H1 (cell line): ENCODE results near the gene NFAM1. TPM values are rescaled to one million over a fixed set of nuclear protein-coding genes. Genes with fewer than 3 reads are reported as not detected.

Source experiments
- ASH2L ChIP-seq: fragments of 200-600, 300-600 bp; sonication (generic); IDR thresholded peaks from one replicate; pipeline ENCODE4 v1.7.1; 2017; ENCODE audit warnings: low read length
- BCL11A ChIP-seq, 2 experiments: IDR thresholded peaks; one replicate each; pipeline ENCODE4 v1.6.1; 2011; ENCODE audit warnings: low read depth in 2 of 2, low read length in 2 of 2, mild to moderate bottlenecking in 2 of 2
- polyA plus RNA-seq, 7 experiments: library from polyadenylated mRNA; depleted of rRNA in 3 of 7; stranded (reverse) in 5 of 7; unstranded in 2 of 7; fragments of >200 nt in 5 of 7; fragments of 200-250 nt in 2 of 7; gene quantifications; 1 replicate in 5 of 7; 2 replicates in 1 of 7; 4 replicates in 1 of 7; pipeline versions ENCODE4 v1.2.1 to v1.2.3, GENCODE V29; 2011 to 2013; ENCODE audit warnings: missing spikeins in 2 of 7, mixed read lengths in 2 of 7
- total RNA-seq: library from RNA; stranded (reverse); fragmentation: NEBNext Ultra II Directional; extraction: Animal tissue kit (Norgen Biotek cat#: 25700); gene quantifications from 2 replicates; pipeline ENCODE4 v1.2.1, GENCODE V29; 2021

NFAM1 gene
- total and polyA plus RNA-seq, 2 of the 8 experiments (the other 6 are each of a cell fraction or from before 2014, with no cell fraction given): 0.62 to 0.73 TPM

- TF ChIP-seq BCL11A (IDR thresholded peaks at IDR 0.05; ENCODE audit: low read depth in 2 of 2, low read length in 2 of 2): no peak
- TF ChIP-seq ASH2L: no peak
Measured at GRCh38 chr22:42380769-42381551, 51.2 kb downstream of the NFAM1 start (continued).
